GM23338 (cell line): ENCODE measurements around the gene MUC6. TPM values are rescaled to one million over a fixed set of nuclear protein-coding genes. Genes with fewer than 3 reads are reported as not detected.

ENCODE experiments used
- ATAC-seq: fragments of 200-7000 bp; cut with Tn5 transposase; 3 replicates; pipeline ENCODE4 v1.9.1; 2020
- DNase-seq: peaks from one replicate; pipeline ENCODE4 v3.0.0-alpha.2; 2015; ENCODE audit warnings: low spot score
- H2AFZ ChIP-seq: fragments of 200-600 bp; sonication (generic); 2 replicates; pipeline ENCODE4 v1.8.0; 2016; ENCODE audit warnings: antibody characterized with exemption, mild to moderate bottlenecking, moderate library complexity
- H3F3A ChIP-seq: fragments of 200-600 bp; sonication (generic); replicated peaks from 2 replicates; pipeline ENCODE4 v1.8.0; 2017; ENCODE audit warnings: antibody characterized with exemption, mixed run types, low read depth
- H3K27ac ChIP-seq: fragments of 200-600 bp; sonication (generic); 2 replicates; pipeline ENCODE4 v1.6.1; 2016; ENCODE audit warnings: low read depth
- H3K27me3 ChIP-seq: fragments of 200-600 bp; sonication (generic); 2 replicates; pipeline ENCODE4 v1.8.0; 2016; ENCODE audit warnings: mild to moderate bottlenecking, mixed run types, moderate library complexity; ENCODE audit not compliant: insufficient read depth
- H3K36me3 ChIP-seq: fragments of 200-600 bp; sonication (generic); 2 replicates; pipeline ENCODE4 v1.8.0; 2016; ENCODE audit warnings: mild to moderate bottlenecking; ENCODE audit not compliant: insufficient read depth
- H3K4me1 ChIP-seq: fragments of 200-600 bp; sonication (generic); 2 replicates; pipeline ENCODE4 v1.8.0; 2016; ENCODE audit warnings: mild to moderate bottlenecking, moderate library complexity; ENCODE audit not compliant: insufficient read depth
- H3K4me2 ChIP-seq: fragments of 200-600 bp; sonication (generic); 2 replicates; pipeline ENCODE4 v1.7.1; 2017; ENCODE audit warnings: mixed run types
- H3K4me3 ChIP-seq: fragments of 200-600 bp; sonication (generic); 2 replicates; pipeline ENCODE4 v1.6.1; 2016; ENCODE audit warnings: mixed run types
- H3K79me2 ChIP-seq: fragments of 200-600 bp; sonication (generic); replicated peaks from 2 replicates; pipeline ENCODE4 v1.8.0; 2017; ENCODE audit warnings: mild to moderate bottlenecking; ENCODE audit not compliant: insufficient read depth
- H3K9me2 ChIP-seq: fragments of 200-600 bp; sonication (generic); 2 replicates; pipeline ENCODE4 v1.8.0; 2017; ENCODE audit not compliant: insufficient read depth
- H4K20me1 ChIP-seq: fragments of 200-600 bp; sonication (generic); replicated peaks from 2 replicates; pipeline ENCODE4 v1.8.0; 2017; ENCODE audit warnings: mild to moderate bottlenecking; ENCODE audit not compliant: insufficient read depth
- H3K27ac Mint-ChIP-seq: 2 replicates; pipeline ENCODE4 v1.8.0; 2020; ENCODE audit warnings: inconsistent platforms, mild to moderate bottlenecking, moderate library complexity, mixed read lengths
- H3K27me3 Mint-ChIP-seq: 3 replicates; pipeline ENCODE4 v1.8.0; 2022; ENCODE audit warnings: low read depth, mild to moderate bottlenecking, moderate library complexity, mixed read lengths, inconsistent platforms; ENCODE audit not compliant: insufficient read depth, poor library complexity
- H3K36me3 Mint-ChIP-seq: 3 replicates; pipeline ENCODE4 v1.8.0; 2021; ENCODE audit warnings: low read depth, mild to moderate bottlenecking, inconsistent platforms, moderate library complexity, mixed read lengths
- H3K4me1 Mint-ChIP-seq: 3 replicates; pipeline ENCODE4 v1.8.0; 2020; ENCODE audit warnings: mild to moderate bottlenecking, inconsistent platforms, mixed read lengths
- H3K4me3 Mint-ChIP-seq: 3 replicates; pipeline ENCODE4 v1.8.0; 2021; ENCODE audit warnings: moderate library complexity, mild to moderate bottlenecking, inconsistent platforms, mixed read lengths
- H3K9me3 Mint-ChIP-seq: 3 replicates; pipeline ENCODE4 v1.8.0; 2020; ENCODE audit warnings: moderate library complexity, mild to moderate bottlenecking, inconsistent platforms, mixed read lengths
- CREB1 ChIP-seq: fragments of 250-450 bp; sonication (Bioruptor Pico); IDR thresholded peaks from 2 replicates; pipeline ENCODE4 v1.5.0; 2020; ENCODE audit warnings: low read depth, mild to moderate bottlenecking, moderate library complexity
- CTCF ChIP-seq, 2 experiments: fragments of 200-600 bp in 1 of 2; sonication (generic) in 1 of 2; conservative IDR thresholded peaks; 2 replicates each; pipeline versions ENCODE4 v1.5.1 to v1.6.1; 2016 to 2017; ENCODE audit warnings: antibody characterized with exemption in 2 of 2, low read depth in 2 of 2, mild to moderate bottlenecking in 2 of 2, moderate library complexity in 1 of 2
- ETS1 ChIP-seq: IDR thresholded peaks from 2 replicates; pipeline ENCODE4 v1.6.1; 2016; ENCODE audit warnings: antibody characterized with exemption
- EZH2 ChIP-seq: fragments of 200-600 bp; sonication (generic); IDR thresholded peaks from one replicate; pipeline ENCODE4 v1.8.0; 2017; ENCODE audit warnings: antibody characterized with exemption, mild to moderate bottlenecking, low read depth; ENCODE audit not compliant: unreplicated experiment
- JUNB ChIP-seq: IDR thresholded peaks from one replicate; pipeline ENCODE4 v1.6.1; 2016; ENCODE audit warnings: antibody characterized with exemption; ENCODE audit not compliant: unreplicated experiment
- NANOG ChIP-seq: IDR thresholded peaks from 2 replicates; pipeline ENCODE4 v1.6.1; 2016; ENCODE audit warnings: antibody characterized with exemption, borderline replicate concordance
- POLR2AphosphoS5 ChIP-seq: IDR thresholded peaks from 2 replicates; pipeline ENCODE4 v1.6.1; 2016; ENCODE audit warnings: antibody characterized with exemption, low read depth
- STAT1 ChIP-seq: IDR thresholded peaks from one replicate; pipeline ENCODE4 v1.6.1; 2016; ENCODE audit warnings: antibody characterized with exemption; ENCODE audit not compliant: unreplicated experiment
- ZNF114 ChIP-seq: fragments of 250-450 bp; sonication (Bioruptor Pico); IDR thresholded peaks from 2 replicates; pipeline ENCODE4 v1.5.0; 2020; ENCODE audit warnings: mild to moderate bottlenecking, moderate library complexity
- ZNF331 ChIP-seq: fragments of 250-450 bp; sonication (Bioruptor Pico); IDR thresholded peaks from 2 replicates; pipeline ENCODE4 v1.5.0; 2020; ENCODE audit warnings: low read depth, mild to moderate bottlenecking, moderate library complexity
- polyA plus RNA-seq: library from polyadenylated mRNA; unstranded; fragments of >200 nt; fragmentation: Nextera tagmentation; extraction: Ambion mirVana; gene quantifications from 2 replicates; pipeline ENCODE4 v1.2.1, GENCODE V29; 2016
- total RNA-seq: library from RNA; depleted of rRNA; stranded (reverse); fragments of >200 nt; shearing (Covaris generic); gene quantifications from 2 replicates; pipeline ENCODE4 v1.2.3, GENCODE V29; 2014
- TF ChIP-seq, protein P1 (sequence below): IDR thresholded peaks from one replicate; pipeline ENCODE4 v1.6.1; 2018; ENCODE audit warnings: antibody characterized with exemption; ENCODE audit not compliant: unreplicated experiment

The MUC6 gene
- total and polyA plus RNA-seq, 2 experiments from 2014 or later: not detected

GRCh38 chr11:1067812-1068496 lies 31.4 kb upstream of the MUC6 start (continued):
- TF ChIP-seq, protein P1, sequence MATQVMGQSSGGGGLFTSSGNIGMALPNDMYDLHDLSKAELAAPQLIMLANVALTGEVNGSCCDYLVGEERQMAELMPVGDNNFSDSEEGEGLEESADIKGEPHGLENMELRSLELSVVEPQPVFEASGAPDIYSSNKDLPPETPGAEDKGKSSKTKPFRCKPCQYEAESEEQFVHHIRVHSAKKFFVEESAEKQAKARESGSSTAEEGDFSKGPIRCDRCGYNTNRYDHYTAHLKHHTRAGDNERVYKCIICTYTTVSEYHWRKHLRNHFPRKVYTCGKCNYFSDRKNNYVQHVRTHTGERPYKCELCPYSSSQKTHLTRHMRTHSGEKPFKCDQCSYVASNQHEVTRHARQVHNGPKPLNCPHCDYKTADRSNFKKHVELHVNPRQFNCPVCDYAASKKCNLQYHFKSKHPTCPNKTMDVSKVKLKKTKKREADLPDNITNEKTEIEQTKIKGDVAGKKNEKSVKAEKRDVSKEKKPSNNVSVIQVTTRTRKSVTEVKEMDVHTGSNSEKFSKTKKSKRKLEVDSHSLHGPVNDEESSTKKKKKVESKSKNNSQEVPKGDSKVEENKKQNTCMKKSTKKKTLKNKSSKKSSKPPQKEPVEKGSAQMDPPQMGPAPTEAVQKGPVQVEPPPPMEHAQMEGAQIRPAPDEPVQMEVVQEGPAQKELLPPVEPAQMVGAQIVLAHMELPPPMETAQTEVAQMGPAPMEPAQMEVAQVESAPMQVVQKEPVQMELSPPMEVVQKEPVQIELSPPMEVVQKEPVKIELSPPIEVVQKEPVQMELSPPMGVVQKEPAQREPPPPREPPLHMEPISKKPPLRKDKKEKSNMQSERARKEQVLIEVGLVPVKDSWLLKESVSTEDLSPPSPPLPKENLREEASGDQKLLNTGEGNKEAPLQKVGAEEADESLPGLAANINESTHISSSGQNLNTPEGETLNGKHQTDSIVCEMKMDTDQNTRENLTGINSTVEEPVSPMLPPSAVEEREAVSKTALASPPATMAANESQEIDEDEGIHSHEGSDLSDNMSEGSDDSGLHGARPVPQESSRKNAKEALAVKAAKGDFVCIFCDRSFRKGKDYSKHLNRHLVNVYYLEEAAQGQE: no peak
- no peak for TF ChIP-seq CTCF (conservative IDR thresholded peaks at IDR 0.05; ENCODE audit: low read depth in 2 of 2)
- no peak for TF ChIP-seq STAT1
- no peak for TF ChIP-seq POLR2AphosphoS5
- TF ChIP-seq CREB1: no peak
- no peak for TF ChIP-seq JUNB
- no peak for TF ChIP-seq EZH2

GRCh38 chr11:1064167-1064566 lies 27.6 kb upstream of the MUC6 start:
- H3K27ac Mint-ChIP-seq: no peak overlapping the region
- TF ChIP-seq STAT1 (no peak), ZNF331 (CRISPR knock-in tag) (no peak), CTCF (conservative IDR thresholded peaks at IDR 0.05; ENCODE audit: low read depth in 2 of 2) (no peak), NANOG (no peak), CREB1 (no peak), ETS1 (no peak), JUNB (no peak), POLR2AphosphoS5 (no peak), EZH2 (no peak), ZNF114 (CRISPR knock-in tag) (no peak)
- TF ChIP-seq, protein P1: no peak

More at GRCh38 chr11:1064167-1064566, 27.6 kb upstream of the MUC6 start:
- H3K27me3 ChIP-seq: no peaks in the 10 kb centered on the region
- H2AFZ ChIP-seq: no peak overlapping the region
- no peaks in the 10 kb centered on the region for H4K20me1 ChIP-seq
- peaks cover 2% of the 10 kb centered on the region for H3K27me3 Mint-ChIP-seq
- H3K79me2 ChIP-seq: no peaks in the 10 kb centered on the region
- H3K4me2 ChIP-seq: no peak overlapping the region
- no peaks in the 10 kb centered on the region for H3F3A ChIP-seq
- H3K4me3 ChIP-seq: no peak overlapping the region
- H3K4me3 Mint-ChIP-seq: no peak overlapping the region
- H3K9me3 Mint-ChIP-seq: peaks cover 12% of the 10 kb centered on the region
- no peak for ATAC-seq
- DNase-seq: no peak
- peaks cover 4% of the 10 kb centered on the region; the same call in 1 of the 3 replicates for H3K4me1 Mint-ChIP-seq
- H3K27ac ChIP-seq: no peak overlapping the region
- H3K36me3 Mint-ChIP-seq: no peaks in the 10 kb centered on the region; the same call in 2 of the 3 replicates
- H3K36me3 ChIP-seq: no peaks in the 10 kb centered on the region
- H3K9me2 ChIP-seq: no peaks in the 10 kb centered on the region
- no peaks in the 10 kb centered on the region for H3K4me1 ChIP-seq
